HFFc6 (cell line): Measurements from ENCODE around the gene MAU2. TPM values are rescaled to one million over a fixed set of nuclear protein-coding genes. Genes with fewer than 3 reads are reported as not detected.
A peak's percentile ranks its signal among the peaks of the same experiment; 100 is the strongest.

Source experiments
- DNase-seq: peaks from one replicate; pipeline ENCODE4 v3.0.0-alpha.2; 2018
- H3K27ac Mint-ChIP-seq: 2 replicates; pipeline ENCODE4 v1.8.0; 2020; ENCODE audit warnings: mild to moderate bottlenecking, mixed read lengths
- H3K27me3 Mint-ChIP-seq: 2 replicates; pipeline ENCODE4 v1.8.0; 2021; ENCODE audit warnings: mild to moderate bottlenecking, moderate library complexity, mixed read lengths; ENCODE audit not compliant: insufficient read depth
- H3K36me3 Mint-ChIP-seq: 2 replicates; pipeline ENCODE4 v1.8.0; 2021; ENCODE audit warnings: low read depth, mixed read lengths
- H3K4me1 Mint-ChIP-seq: 2 replicates; pipeline ENCODE4 v1.8.0; 2020; ENCODE audit warnings: low read depth, mixed read lengths
- H3K4me3 Mint-ChIP-seq: 2 replicates; pipeline ENCODE4 v1.8.0; 2020; ENCODE audit warnings: mild to moderate bottlenecking, moderate library complexity, mixed read lengths
- H3K9me3 Mint-ChIP-seq: 2 replicates; pipeline ENCODE4 v1.8.0; 2020; ENCODE audit warnings: mild to moderate bottlenecking, mixed read lengths
- total RNA-seq, 6 experiments: library from RNA; stranded (reverse); fragmentation: NEBNext Ultra II Directional; extraction: Animal tissue kit (Norgen Biotek cat#: 25700); gene quantifications; 2 replicates in 1 of 6; 3 replicates in 5 of 6; pipeline ENCODE4 v1.2.3, GENCODE V29; 2021
- TF ChIP-seq, protein P1 (sequence below): fragments of 200-600 bp; sonication (generic); IDR thresholded peaks from 2 replicates; pipeline ENCODE4 v1.5.0; 2021; ENCODE audit warnings: antibody characterized with exemption, mild to moderate bottlenecking

Gene MAU2
- total RNA-seq, 6 experiments from 2014 or later = 24.8 to 33.0 (median 29.4) TPM

GRCh38 chr19:19342086-19343015 lies 21.7 kb downstream of the MAU2 start:
- TF ChIP-seq, protein P1, sequence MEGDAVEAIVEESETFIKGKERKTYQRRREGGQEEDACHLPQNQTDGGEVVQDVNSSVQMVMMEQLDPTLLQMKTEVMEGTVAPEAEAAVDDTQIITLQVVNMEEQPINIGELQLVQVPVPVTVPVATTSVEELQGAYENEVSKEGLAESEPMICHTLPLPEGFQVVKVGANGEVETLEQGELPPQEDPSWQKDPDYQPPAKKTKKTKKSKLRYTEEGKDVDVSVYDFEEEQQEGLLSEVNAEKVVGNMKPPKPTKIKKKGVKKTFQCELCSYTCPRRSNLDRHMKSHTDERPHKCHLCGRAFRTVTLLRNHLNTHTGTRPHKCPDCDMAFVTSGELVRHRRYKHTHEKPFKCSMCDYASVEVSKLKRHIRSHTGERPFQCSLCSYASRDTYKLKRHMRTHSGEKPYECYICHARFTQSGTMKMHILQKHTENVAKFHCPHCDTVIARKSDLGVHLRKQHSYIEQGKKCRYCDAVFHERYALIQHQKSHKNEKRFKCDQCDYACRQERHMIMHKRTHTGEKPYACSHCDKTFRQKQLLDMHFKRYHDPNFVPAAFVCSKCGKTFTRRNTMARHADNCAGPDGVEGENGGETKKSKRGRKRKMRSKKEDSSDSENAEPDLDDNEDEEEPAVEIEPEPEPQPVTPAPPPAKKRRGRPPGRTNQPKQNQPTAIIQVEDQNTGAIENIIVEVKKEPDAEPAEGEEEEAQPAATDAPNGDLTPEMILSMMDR = peak; percentile 99
- H3K9me3 Mint-ChIP-seq = no peaks in the 10 kb centered on the region
- H3K4me1 Mint-ChIP-seq = peaks cover 6% of the 10 kb centered on the region; the same call in 1 of the 2 replicates
- H3K27ac Mint-ChIP-seq = no peak overlapping the region
- H3K4me3 Mint-ChIP-seq = no peak overlapping the region
- DNase-seq = peak; percentile 51
- H3K27me3 Mint-ChIP-seq = no peaks in the 10 kb centered on the region; the same call in 1 of the 2 replicates
- peaks cover 18% of the 10 kb centered on the region for H3K36me3 Mint-ChIP-seq

- H3K27me3 Mint-ChIP-seq = no peaks in the 10 kb centered on the region; the same call in 1 of the 2 replicates
- TF ChIP-seq, protein P1 = no peak; the same call in none of the 2 replicates
- H3K36me3 Mint-ChIP-seq = peaks cover 18% of the 10 kb centered on the region
- no peaks in the 10 kb centered on the region for H3K9me3 Mint-ChIP-seq
- H3K4me1 Mint-ChIP-seq = peaks cover 4% of the 10 kb centered on the region; the same call in 1 of the 2 replicates
- H3K4me3 Mint-ChIP-seq = no peak overlapping the region
- DNase-seq = no peak
- H3K27ac Mint-ChIP-seq = no peak overlapping the region
Measured at GRCh38 chr19:19343016-19343362, 22.4 kb downstream of the MAU2 start.

DNA sequence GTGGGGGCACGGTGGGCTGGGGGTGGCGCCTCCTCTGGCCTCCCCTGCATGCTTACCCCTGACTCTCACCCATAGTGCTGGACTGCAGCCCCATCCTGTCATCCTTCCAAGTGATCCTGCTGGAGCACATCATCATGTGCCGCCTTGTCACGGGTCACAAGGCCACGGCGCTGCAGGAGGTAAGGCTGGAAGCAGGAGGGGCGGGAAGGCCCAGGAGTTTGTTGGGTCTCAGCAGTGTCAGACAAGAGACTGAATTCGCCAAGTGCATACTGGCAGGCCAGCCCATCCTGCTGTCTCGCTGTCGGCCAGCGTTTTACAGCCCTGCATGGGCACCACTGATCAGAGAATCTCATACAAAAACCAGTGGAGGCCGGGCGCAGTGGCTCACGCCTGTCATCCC lies 23.1 kb downstream of the MAU2 start:
- Mint-ChIP-seq H3K4me3 (no peak overlapping the region), H3K36me3 (peaks cover 10% of the 10 kb centered on the region; the same call in 1 of the 2 replicates), H3K27ac (no peak overlapping the region), H3K27me3 (no peaks in the 10 kb centered on the region; the same call in 1 of the 2 replicates), H3K9me3 (no peaks in the 10 kb centered on the region), H3K4me1 (no peaks in the 10 kb centered on the region)
- TF ChIP-seq, protein P1 = no peak
- DNase-seq = no peak

DNA sequence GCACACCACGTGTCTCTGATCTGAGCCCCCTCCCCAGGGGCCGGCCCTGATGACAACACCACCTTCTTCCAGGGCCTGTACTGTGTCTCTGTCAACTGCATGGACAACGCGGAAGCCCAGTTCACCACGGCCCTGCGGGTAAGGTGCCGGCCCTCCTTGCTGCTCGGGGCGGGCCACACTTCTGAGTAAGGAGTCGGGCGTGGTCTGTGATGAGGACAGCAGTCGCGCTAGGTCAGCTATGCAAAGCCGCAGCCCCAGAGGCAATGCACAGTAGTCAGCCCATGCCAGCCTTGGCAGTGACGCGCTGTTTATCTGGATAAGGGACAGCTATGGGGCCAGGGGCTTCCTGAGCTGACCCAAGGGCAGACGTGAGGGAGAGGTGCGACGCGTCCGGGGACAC lies 24.6 kb downstream of the MAU2 start:
- TF ChIP-seq, protein P1 = no peak
- no peak for DNase-seq
- Mint-ChIP-seq H3K27ac (no peak overlapping the region), H3K4me1 (no peaks in the 10 kb centered on the region), H3K4me3 (no peak overlapping the region), H3K36me3 (peaks cover 15% of the 10 kb centered on the region), H3K9me3 (no peaks in the 10 kb centered on the region), H3K27me3 (no peaks in the 10 kb centered on the region; the same call in 1 of the 2 replicates)

DNA sequence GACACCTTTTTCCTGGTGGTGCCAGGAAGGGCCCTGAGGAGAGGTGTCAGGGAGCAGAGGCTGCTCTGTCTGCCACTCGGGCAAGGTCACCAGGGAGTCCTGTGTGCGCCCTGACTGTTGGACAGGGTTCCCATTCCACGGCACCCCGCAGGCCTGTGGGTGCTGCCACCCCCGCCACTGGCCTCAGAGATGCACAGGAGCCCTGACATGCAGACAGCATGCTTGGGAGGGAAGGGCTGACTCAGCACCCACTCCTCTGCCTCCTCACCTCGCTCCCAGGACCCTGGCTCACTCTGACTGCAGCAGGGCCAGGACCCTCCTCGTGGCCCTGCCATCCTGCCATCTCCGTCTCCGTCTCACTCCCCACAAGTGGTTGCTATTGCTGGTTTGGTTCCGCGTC lies 25.3 kb downstream of the MAU2 start:
- H3K27me3 Mint-ChIP-seq = no peaks in the 10 kb centered on the region; the same call in 1 of the 2 replicates
- TF ChIP-seq, protein P1 = no peak
- H3K4me3 Mint-ChIP-seq = no peak overlapping the region
- no peak for DNase-seq
- no peaks in the 10 kb centered on the region for H3K9me3 Mint-ChIP-seq
- peaks cover 15% of the 10 kb centered on the region for H3K36me3 Mint-ChIP-seq
- H3K4me1 Mint-ChIP-seq = no peaks in the 10 kb centered on the region
- H3K27ac Mint-ChIP-seq = no peak overlapping the region
